Stimulated activated CD8-positive, alpha-beta memory T cell treated with anti-CD3 and anti-CD28 coated beads, Interleukin-15, amount 100 ng/mL, for 24 hours (primary cell): ENCODE results near the gene INPP1.
A peak's percentile ranks its signal among the peaks of the same experiment; 100 is the strongest.

Experiments
- DNase-seq: peaks from one replicate; pipeline ENCODE4 v3.0.0-alpha.2; 2020; ENCODE audit warnings: low read depth

The INPP1 gene

DNA sequence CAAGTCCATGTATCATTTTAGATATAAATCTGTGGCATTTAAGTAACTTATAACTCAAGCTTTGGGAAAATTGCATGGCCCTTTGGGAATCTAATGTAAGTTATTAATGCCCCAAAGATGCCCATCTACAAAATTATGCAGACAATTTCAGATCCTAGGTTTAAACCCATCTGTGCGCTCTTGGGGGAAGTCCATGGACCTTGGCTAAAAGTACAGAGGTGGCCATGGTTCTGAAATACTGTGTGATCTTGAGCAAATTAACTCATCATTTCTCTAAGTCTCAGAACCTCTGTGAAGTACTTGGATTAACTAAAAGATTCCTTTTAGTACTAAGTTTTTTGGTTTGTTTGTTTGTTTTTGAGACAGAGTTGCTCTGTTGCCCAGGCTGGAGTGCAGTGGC, 19.5 kb downstream of the INPP1 start:
- no peak for DNase-seq

- no peak for DNase-seq
Measured at GRCh38 chr2:190365499-190366204, 22.3 kb downstream of the INPP1 start.

- DNase-seq: no peak
Measured at GRCh38 chr2:190366248-190366753, 22.9 kb downstream of the INPP1 start.

DNA sequence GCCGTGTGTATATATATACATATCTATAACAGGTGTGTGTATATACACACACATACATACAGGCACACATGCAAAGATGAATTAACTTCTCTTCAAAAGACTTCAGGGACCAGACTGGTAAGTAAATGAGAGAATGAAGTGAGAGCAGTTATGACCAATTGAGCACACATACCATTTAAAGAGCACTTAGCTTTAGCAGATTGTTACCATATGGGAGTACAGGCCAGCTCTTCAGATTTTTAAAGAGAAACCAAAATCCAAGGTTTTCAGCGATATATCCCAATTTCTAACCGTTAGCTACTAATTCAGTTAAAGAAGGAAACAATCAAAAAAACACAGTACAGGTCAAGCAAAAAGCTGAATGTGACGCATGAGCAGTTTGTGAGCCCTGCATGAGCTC, 23.7 kb downstream of the INPP1 start:
- no peak for DNase-seq

DNA sequence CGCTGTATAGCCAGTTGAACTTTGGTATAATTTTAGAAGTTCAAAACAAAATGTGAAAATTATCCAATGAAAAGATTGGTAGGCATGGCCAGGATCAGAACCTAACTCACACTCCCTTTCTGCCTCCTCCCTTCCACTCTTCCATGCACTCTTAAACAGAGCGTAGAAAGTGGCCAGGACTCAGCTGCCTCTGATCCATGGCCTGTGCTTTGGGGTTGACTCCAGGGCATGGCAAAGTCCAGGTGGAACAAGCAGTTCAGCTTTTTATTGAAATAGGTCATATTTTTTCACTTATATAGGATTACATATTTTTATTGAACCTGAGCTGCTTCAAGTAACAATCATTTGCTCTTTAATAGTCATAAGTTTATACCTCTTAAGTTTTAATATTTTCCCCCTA, 26.2 kb downstream of the INPP1 start:
- DNase-seq: no peak

GRCh38 chr2:190376083-190376482, 32.7 kb downstream of the INPP1 start:
- DNase-seq: no peak

DNA sequence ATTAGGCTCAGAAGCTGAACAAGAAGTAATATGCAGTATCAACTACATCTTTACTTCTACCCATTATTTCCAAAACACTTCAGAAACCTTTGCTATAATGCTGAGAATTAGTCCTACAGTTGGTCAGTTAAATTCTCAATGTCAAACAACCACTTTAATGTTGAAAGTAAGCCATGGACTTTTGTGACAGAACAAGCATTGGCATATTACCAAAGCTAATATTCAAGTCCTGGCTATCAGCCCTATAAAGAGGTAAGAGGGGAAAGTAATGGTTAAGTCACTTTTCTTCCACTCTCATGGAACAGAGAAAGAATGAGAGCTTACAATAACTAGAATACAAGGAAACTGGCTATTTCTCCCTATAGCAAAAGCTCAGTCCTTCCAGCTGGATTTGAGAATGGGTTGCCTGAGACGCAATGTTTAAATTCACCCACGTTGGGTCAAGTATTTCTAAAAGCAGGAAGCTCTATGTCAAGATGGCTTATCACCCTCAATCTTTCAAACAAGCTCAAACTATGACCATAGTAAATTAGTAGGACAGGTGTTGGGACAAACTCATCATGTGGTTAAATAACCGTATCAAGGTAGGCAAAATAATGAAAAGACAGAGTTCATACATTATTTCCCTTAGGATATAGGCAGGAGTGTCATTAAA, 33.3 kb downstream of the INPP1 start:
- no peak for DNase-seq

GRCh38 chr2:190378880-190379237, 35.5 kb downstream of the INPP1 start:
- no peak for DNase-seq

DNA sequence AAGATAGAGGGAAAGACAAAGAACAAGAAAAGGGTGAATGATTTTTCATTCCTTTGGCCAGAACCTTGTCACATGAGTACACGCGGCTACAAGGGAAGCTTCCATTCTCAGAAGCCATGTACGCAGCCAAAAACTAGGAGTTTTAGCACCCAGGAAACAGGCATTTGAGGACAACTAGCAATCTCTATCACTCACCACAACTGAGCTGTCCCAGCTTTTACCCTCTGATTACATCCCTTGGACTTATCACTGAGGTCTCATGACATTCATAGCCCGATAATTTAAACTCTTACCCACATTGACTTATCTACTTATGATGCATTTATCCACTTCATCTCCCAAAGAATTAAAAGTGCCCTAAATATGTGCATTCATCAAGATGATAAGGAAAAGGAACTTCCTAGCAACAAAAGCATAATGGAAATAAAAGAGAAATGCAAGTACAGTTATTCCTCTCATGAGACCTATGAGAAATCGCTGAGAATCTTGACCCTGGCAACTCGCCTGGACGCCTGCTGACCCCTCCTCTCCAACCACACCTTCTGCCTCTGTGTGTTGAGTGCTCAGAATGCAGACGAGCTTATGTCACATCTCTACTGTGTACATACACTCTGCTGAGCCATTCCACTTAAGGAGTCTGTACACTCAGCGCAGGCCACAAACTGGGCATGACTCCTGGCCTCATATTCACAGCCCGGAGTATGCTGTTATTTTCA, 36.0 kb downstream of the INPP1 start:
- DNase-seq: no peak

DNA sequence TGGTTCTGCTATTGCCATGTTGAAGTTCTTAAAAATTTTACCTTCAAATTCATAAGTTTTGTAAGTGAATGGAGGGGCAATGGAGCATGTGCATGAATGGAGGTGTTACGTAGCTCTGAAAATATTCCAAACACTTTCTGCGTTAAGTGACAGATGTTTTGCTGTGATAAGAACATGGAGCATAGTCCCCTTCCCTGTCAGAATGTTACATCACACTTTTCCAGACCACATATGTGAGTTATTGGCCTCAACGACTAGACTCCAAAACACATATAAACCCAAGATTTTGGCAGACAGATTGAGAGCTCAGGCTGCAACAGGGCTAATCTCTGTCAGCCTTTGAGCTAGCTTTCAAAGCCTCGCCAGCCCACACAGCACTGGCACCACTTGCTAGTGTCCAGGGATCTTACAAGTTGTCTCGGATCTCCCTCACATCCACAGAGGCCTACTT, 37.6 kb downstream of the INPP1 start:
- DNase-seq: no peak

GRCh38 chr2:190382851-190383250, 39.5 kb downstream of the INPP1 start:
- no peak for DNase-seq

- DNase-seq: no peak
Measured at GRCh38 chr2:190387422-190387821, 44.0 kb downstream of the INPP1 start.

DNA sequence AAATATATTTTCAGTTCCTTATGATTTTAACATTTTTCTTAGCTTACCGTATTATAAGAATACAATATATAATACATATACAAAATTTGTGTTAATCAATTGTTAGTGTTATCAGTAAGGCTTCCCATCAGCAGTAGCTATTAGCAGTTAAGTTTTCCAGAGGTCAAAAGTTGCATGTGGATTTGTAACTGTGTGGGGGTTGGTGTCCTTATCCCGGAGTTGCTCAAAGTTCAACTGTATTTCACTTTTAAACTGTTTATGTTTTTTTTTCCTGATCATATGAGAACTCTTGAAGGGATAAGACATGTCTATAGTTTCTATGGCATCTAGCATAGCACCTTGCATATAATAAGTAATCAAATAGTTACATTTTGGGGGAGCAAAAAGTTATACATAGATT, 52.9 kb downstream of the INPP1 start:
- DNase-seq: no peak

DNA sequence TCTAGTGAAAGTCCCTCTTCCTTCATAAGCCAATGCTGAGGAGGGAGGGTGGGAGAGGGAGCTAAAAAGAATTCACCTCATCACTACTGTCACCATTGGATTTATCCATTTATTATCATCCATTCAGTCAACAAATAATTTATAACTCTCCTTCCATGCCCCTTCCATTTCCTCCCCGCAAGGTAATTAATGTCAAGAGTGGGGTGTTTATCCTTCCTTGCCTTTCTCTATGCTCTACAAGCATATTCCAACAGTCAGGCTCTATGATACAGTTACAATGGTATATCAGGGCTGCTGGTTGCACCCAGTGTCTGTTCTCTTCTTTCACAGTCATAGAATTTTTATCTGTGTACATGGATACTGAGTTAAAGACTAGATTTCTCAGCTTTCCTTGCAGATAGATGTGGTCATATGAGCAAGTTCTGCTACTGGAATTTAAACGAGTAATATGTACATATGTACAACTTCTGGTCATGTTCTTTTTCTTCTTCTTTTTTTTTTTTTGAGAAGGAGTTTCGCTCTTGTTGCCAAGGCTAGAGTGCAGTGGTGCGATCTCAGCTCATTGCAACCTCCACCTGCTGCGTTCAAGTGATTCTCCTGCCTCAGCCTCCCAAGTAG, 59.7 kb downstream of the INPP1 start:
- DNase-seq: no peak

DNA sequence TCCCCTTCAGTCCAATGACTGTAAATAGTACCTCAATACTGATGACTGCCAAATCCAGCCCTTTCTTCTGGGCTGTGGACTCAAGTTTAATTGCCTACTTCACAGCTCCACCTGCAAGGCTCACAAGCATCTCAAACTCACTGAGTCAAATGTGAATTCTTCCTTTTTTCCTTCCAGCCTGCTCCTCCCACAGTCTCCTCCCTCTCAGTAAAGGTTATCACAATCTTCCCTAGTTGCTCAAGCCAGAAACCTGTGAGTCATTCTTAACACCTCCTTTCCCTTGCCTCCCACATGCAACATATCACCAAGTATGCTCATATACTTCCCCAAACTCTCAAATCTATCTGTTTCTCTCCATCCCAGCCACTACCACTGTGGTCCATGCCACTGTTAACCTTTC, 61.1 kb downstream of the INPP1 start:
- DNase-seq: no peak

GRCh38 chr2:190405070-190405469, 61.7 kb downstream of the INPP1 start:
- no peak for DNase-seq

DNA sequence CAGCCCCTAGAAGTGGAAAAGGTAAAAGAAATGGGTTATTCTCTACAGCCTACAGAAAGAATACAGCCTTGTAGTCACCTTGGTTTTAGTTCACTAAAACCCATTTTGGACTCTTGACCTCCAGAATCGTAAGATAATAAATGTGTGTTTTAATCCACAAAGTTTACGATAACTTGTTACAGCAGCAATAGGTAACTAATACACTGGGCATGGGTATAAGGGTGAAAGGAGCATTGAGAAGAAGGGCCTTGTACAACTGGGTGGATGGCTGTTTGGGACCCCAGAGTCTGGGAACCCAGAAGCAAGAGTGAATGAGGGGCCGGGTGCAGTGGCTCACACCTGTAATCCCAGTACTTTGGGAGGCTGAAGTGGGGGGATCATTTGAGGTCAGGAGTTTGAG, 62.6 kb downstream of the INPP1 start:
- DNase-seq: no peak

DNA sequence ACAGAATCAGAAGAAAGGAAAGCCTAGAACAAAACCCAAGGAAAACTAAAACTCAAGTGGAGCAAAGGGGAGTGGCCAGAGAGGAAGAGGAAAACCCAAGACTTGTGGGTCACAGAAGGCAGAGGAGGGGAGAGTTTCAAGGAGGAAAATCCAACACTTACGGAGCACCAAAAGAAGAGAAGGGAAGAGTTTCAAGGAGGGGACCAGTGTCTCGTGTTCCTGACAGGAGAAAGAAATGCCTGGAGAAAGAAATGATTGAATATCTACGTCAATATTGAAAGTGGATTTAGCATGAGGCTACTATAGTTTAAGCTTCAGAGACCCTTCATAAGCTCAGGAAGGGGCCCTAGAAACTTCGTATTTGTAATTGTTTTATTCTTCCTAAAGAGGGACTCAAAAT, 63.4 kb downstream of the INPP1 start:
- no peak for DNase-seq

GRCh38 chr2:190407246-190407661, 63.9 kb downstream of the INPP1 start:
- no peak for DNase-seq

DNA sequence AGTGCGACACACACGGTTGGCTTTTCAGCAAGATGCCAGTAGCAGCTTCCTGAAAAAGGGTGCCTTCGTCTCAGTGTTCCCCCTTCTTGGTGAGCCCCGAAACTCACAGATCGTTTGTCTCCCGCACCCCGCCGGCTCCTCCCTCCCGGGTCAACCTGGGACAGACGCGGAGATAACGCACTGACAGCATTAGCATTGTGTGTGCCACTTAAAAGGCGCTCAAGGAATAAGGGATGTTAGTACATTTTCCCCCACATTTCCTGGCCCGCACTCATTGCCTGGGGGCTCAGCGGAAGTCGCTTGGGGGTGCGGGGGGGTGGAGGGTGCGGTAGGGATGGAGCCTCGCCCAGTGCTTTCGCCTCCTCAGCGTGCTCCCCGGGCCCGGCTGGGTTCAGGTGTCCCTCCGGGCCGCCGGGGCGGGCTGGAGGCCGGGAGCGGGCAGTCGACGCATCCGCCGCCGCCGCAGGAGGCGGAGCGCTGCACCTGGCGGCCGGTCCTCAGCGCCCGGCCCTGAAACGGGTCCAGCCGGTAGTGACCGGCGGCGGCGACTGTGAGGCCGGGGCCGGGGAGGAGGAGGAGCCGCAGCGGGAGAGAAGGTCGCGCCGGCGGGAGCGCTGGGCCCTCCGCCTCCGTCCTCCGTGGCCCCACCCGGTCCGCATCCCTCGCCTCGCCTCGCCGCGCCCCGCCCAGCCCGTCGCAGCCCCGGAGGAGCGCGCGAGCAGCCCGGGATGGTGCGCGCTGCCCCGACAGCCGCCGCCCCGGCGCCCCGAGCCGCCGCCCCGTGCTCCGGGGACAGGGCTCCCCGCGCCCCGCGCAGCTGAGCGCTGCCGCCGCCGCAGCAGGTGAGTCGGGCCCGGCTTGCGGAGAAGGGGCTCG, 64.5 kb downstream of the INPP1 start, which contains the start of gene MFSD6:
Gene MFSD6 (plus strand): TSS at position 694 of the 876 bp plus-strand sequence. CDS start 27,675 bp downstream, outside the sequence.
- DNase-seq: peak; percentile 28

DNA sequence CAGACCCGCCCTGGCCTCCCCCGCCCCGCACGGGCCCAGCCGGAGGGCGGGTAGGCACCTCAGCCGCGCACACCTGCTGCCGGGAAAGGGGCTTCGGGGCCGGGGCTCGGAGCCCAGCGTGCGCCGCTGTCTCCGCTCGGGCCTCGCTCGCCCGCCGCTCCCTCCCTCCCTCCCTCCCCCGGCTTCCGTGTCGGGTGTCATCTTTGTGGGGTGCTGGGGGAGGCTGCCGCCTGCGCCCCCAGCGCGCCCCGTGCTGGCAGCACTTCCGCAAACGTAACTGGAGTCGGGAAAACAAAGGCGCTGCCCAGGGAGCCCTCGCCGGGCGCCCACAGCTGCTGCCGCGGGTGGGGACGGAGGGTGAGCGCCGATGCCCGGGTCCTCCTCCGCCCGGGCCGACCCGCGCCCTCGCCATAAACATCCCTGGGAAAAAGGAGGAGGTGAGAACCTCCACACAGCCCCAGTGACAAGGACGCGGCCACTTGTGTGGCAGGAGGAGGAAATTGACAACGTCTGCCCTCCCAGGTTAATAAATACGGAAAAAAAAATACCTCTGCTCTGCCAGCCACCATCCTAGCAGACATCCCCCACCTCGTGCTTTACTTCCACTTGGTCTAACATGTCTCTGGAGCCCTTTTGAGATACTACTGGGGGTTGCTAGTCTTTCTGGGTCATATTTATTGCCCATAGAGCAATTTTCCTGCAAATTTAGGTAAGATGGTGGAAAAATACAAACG, 65.3 kb downstream of the INPP1 start:
- DNase-seq: peak; percentile 28
